HG03095 (cell line): ENCODE measurements around the gene TMEM52.
"Not testable (repeated sequence)": the region's sequence is repeated elsewhere in the genome, so short reads cannot be mapped to it uniquely, and the experiment has no call there.

Experiments
- ATAC-seq: cut with Tn5 transposase; IDR thresholded peaks from one replicate; pipeline ENCODE4 v1.9.1; 2021; ENCODE audit warnings: moderate library complexity; ENCODE audit not compliant: unreplicated experiment

The TMEM52 gene

GRCh38 chr1:1946540-1946939 is 27.5 kb upstream of the TMEM52 start:
- no peak for ATAC-seq

- ATAC-seq = no peak
Observed at GRCh38 chr1:1945782-1946393, 26.8 kb upstream of the TMEM52 start.

- ATAC-seq = no peak
Observed at GRCh38 chr1:1943834-1944570, 24.9 kb upstream of the TMEM52 start.

GRCh38 chr1:1942753-1943656 is 23.9 kb upstream of the TMEM52 start:
- ATAC-seq = no peak

- no peak for ATAC-seq
Observed at GRCh38 chr1:1941868-1942752, 23.0 kb upstream of the TMEM52 start.

- ATAC-seq = no peak
Observed at GRCh38 chr1:1941211-1941841, 22.2 kb upstream of the TMEM52 start.

- ATAC-seq = no peak
Observed at GRCh38 chr1:1940123-1940425, 21.0 kb upstream of the TMEM52 start.

GRCh38 chr1:1939296-1940122 is 20.4 kb upstream of the TMEM52 start:
- no peak for ATAC-seq

- no peak for ATAC-seq
Observed at GRCh38 chr1:1938613-1939295, 19.7 kb upstream of the TMEM52 start.

GRCh38 chr1:1938276-1938573 is 19.1 kb upstream of the TMEM52 start:
- ATAC-seq = no peak

GRCh38 chr1:1937549-1938275 is 18.6 kb upstream of the TMEM52 start:
- no peak for ATAC-seq

- ATAC-seq = no peak
Observed at GRCh38 chr1:1937061-1937460, 18.0 kb upstream of the TMEM52 start.

- not testable (repeated sequence) for ATAC-seq
Observed at GRCh38 chr1:1934848-1935247, 15.8 kb upstream of the TMEM52 start.

- ATAC-seq = no peak
Observed at GRCh38 chr1:1929639-1930545, 10.8 kb upstream of the TMEM52 start.

- no peak for ATAC-seq
Observed at GRCh38 chr1:1929102-1929638, 10.1 kb upstream of the TMEM52 start.

GRCh38 chr1:1928231-1929101 is 9.4 kb upstream of the TMEM52 start:
- ATAC-seq = no peak
